HG03095 (cell line): ENCODE measurements around the gene AK5.

ENCODE experiments used
- ATAC-seq: cut with Tn5 transposase; IDR thresholded peaks from one replicate; pipeline ENCODE4 v1.9.1; 2021; ENCODE audit warnings: moderate library complexity; ENCODE audit not compliant: unreplicated experiment

The AK5 gene

DNA sequence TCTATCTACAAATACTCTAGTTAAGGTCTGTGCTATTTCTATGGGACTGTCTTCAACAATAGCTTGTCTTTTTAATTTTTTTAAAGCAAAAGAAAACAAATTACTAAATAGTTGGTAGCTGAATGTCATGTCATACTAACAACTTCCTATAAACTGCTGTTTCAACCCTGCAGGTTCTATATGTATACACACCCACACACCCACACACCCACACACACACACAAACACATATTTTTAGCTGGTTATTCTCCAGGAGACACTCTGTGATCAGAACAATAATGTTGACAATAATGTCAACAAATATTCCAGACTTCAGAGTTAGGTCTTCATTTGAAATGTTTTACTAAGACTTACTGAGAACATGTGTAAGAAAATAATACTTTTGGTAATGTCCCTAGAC lies 66.7 kb downstream of the AK5 start:
- no peak for ATAC-seq

DNA sequence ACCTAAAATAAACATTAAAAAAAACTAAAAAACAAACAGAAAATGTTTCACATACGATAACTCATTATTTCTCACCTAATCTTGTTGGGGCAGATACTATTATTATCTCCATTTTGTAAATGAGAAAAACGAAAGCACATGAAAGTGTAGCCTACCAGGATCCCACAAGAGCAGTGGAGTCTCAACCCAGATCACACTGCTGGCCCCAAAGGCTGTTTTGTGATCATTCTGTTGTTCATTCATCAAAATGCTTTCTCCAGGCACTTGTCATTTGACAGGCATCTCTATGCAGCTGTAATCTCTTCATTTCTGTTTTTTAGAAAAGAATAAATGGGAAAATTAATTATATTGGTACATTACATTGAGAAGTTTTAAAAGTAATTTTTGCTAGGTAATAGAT lies 67.5 kb downstream of the AK5 start:
- ATAC-seq: no peak

DNA sequence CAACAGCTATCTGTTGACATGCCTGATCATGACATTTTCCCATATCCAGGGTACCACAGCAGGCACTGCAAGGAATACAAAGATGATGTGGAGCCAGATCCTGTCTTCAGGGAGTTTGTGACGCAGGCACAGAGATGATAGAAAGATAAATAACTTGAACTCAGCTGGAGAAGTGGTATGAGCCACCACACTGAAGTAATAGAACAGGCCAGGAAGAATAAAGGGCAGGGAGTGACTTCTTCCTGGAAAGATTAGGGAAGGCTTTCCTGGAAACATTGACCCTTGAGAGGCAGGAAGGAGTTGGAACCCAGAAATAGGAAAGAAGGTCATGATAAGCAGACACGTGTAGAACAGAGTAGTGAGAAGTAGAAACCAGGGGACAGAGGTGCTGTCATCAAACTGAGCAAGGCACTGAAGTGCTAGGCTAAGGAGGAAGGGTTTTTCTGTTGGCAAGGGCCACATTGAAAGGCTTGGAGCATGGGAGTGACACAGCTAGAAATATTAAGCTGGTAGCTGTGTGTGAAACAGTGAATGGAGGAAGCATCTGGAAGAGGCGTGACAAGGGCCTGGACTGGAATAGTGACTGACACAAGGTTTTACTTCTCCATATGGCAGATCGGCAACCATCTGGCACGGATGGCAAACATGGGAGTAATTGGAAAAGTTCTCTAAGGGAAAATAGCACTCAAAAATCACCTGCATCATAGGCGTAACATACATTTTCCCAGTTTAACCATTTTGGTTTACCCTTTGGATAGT lies 68.4 kb downstream of the AK5 start:
- ATAC-seq: no peak

DNA sequence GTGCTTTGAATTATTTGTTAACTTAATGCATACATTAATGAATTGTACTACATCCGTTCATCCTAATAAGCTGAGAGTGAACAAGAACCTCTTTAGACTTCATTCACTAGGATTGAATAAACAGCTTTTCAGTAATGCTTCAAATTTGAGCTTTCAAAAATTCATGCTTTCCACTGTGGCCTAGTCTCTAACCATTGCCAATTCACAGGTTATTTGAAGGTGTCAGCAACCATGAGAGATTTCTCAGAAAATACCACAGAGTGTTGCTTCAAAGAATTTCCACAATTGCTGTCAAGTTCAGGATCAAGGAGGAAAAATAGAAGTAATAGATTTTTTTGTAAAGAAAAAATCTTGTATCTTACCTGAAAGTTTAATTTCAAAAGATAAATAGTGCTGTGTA lies 72.7 kb downstream of the AK5 start:
- no peak for ATAC-seq

DNA sequence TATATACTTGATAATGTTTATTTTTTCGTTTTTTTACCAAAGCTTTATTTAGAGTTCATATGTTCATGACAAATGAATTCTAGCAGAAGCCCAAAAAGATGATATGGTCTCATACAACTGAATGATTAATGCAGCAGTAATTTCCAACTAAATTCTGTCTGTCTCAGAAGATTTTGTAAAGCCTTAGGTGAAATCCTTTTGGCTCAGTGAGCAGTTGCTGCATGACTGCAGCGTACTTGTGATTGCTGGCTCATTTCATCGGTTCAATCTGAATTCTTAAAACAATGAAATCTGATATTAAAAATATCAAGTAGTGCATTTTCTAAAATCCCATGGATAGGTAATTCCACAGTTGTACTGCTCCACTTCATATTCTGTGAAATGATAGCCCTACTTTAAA lies 73.2 kb downstream of the AK5 start:
- ATAC-seq: no peak

DNA sequence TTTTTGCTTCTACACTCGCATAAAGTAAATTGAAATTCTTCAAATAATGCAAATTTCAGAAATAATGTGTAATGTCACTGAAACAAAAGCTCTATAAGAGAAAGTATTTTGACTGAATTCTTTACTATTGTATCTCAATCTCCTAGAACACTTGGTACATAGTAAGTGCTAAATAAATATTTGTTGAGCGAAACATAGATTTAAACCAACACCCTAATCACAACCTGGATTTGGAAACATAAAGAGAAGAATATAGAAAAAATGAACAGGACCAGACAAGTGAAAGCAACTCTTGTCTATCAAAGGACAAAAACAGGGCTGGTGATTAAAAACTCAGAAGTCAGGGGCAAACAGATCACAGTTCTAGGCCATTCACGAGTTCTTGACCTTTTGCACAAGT lies 74.3 kb downstream of the AK5 start:
- ATAC-seq: no peak

DNA sequence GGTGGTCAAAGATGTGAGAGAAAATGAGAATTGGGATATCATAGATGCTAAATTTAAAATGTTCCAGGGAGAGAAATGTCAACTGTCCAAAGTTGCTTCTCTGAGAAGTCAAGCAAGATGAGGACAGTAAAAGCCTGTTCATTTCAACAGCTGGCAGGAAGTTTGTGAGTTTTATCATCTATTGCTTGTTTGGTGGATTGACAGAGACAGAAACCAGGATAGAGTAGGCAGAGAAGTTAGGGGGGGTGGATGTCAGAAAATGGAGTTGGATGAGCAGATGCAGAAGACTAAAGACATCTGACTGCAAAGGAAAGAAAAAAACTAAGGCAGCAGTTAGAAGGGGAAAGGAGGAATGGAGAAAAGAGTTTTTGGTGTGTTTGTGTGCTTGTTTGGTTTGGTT lies 78.4 kb downstream of the AK5 start:
- no peak for ATAC-seq

DNA sequence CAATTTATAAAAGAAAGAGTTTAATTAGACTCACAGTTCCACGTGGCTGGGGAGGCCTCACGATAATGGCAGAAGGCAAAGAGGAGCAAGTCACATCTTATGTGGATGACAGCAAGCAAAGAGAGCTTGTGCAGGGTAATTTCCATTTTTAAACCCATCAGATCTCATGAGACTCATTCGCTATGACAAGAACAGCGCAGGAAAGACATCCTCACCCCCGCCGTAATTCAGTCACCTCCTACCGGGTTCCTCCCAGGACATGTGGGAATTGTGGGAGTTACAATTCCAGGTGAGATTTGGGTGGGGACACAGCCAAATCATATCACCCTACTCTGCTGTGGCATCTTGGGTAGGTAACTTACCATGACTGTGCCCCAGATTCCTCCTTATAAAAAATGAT lies 79.8 kb downstream of the AK5 start:
- ATAC-seq: no peak

DNA sequence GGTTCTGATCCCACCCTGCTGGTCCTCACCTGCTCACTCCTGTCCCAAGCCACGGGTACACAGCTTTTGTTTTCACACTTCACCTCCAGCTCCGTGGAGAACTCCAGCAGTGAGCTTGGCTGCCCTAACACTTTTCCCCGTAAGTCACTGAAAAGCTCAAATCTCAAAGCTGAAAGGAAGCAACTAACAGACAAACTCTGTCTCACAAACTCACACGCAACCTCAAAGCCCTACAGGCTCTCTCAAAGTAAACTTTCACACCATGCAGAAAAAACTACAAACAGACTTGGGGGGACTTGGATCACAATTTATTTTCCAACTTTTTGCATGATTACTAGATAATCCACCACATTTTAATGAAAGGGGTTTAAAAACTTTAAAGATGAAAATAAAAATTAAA lies 88.3 kb downstream of the AK5 start:
- ATAC-seq: no peak

DNA sequence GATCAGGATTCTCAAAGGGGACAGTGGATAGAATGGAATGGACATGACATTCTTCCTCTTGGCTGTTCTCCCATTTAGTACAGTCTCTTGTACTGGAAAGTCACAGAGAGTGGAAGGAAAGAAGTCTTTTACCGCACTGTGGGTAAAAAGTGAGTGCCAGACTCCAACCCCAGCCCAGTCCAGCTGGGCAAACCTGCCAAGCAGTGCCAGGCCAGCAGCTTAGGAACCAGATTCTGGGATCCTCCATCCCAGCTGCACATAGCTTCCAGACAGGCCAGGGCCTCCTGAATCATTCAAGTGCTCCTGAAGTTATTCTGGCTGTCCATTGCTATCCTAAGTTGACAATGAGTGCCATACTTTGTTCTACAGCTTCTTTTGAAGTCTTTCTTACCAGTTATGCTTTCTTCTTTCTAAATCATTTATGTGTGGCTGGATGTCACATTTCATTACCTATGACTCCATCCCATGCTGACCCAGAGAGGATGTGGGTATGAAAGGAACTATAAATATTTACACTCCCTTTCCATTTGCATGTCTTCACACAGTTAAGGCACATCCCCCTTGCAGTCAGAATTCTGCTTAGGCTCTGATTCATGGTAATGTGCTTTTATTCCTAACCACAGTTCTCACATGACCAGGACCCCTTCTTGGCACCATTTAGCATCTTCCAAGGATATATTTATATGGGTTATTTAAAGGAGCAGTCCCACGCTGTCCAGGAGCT lies 88.9 kb downstream of the AK5 start:
- ATAC-seq: no peak

DNA sequence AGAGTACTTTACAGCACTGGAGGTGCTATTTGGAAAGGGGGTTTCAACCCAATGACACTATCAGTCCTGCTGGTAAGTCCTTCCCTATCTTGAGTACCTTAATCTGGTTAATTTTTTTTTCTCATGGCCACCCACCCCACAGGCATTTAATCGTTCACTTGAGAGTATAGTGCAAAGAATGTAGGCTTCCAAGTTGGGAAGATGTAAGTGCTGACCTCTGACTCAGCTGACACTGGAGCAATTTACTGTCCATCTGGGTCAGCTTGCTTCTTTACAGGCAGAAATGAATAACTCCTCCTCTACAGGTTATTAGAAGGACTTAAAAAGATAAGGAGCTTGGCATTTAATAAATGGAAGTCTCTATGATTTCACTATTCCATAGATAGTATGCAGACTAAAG lies 89.6 kb downstream of the AK5 start:
- no peak for ATAC-seq

DNA sequence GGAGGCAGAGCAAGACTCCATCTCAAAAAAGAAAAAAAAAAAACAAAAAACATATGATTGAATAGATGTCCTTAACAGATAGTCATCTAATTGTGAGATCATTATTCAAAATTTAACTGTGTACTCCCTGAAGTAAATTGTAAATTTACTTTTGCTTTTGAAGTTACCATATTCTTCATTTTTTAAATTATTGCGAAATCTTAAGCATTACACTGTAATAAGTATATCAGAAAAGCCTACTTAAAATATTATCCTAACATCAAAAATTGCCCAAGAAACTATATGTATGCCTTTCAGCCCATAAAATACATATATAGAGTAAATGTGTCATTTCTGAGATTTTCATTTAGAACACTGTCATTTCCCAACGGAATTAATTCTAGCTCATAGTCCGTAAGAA lies 91.9 kb downstream of the AK5 start:
- ATAC-seq: no peak

DNA sequence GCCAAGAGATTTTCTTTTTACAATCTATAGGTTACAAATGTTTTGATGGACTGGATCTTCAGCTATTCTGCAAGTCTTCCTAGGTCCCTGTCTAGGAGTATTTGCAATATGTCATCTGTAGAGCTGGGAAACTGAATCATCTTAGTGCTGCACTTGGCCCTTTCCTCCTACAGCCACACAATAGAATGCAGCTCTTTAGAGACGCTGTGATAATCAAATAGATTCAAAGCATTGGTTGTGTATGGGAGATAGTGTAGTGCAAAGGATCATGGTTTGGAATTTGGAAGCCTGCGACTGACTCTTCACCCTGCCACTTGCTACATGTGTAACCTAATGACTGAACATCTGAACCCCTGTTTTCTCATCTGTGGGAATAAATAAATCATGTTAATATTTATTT lies 93.7 kb downstream of the AK5 start:
- no peak for ATAC-seq

DNA sequence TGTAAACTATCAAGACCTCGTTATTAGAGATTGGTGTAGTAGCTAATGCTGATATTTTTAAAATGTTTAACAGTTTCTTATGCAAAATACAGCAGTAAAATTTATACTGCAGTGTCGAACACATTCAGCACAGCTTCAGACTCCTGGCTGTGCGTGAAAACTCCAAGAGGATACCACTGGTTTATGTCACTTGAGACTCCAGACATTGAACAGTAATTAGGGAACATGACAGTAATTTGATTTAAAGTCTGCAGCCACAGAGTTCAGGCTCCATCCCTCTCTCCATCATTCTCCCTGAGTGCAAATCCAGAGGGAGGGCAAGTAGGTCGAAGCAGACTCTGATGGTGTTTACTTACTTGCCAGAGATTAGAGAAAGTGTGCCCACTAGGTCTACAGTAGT lies 94.2 kb downstream of the AK5 start:
- ATAC-seq: no peak

DNA sequence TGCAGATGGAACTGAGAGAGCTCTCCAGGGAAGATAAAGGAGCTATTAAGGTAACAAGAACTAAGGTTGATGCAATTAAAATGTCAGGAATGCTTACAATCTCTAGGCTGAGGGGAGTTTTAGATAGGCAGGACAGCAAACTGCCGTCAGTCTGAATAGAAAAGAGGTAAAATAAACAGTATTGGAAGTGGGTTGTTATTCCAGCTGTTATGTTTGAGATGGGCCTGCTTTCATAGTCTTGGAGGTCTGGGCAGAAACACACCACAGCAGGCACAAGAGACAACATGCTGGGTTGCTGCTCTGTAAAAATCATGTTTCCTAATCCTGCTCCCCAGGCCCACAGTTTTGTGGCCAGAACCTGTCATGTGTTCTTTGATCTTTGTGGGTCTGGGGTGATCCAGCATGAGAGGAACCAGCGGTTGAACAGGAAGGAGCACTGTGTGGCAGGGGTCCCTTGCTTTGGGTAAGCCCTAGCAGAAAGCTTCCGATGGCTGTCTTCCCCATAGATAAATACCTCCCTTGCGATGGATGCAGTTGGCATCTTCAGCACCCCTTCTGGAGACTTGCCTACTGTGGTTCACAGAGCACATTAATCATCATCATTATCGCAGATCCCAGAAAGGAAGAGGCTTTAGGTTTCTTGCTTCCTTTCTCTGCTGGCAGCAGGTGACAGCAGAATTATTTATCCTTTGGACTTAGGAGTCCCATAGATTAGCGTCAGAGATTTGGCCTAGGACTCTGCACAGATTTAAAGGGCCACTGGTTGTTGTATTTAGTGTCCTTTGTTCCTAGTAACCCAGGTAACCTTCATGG lies 97.1 kb downstream of the AK5 start:
- no peak for ATAC-seq

DNA sequence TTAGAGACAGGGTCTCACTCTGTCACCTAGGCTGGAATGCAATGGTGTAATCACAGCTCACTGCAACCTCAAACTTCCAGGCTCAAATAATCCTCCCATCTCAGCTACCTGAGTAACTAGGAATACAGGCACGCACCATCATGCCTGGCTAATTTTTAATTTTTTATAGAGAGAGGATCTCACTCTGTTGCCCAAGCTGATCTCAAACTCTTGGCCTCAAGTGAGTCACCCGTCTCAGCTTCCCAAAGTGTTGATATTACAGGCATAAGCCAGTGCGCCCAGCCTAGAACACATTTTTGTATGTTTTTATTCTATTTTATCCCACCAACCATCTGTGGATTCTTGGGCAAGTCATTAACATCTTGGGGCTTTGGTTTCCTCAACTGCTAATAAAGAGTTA lies 100.5 kb downstream of the AK5 start:
- ATAC-seq: no peak

DNA sequence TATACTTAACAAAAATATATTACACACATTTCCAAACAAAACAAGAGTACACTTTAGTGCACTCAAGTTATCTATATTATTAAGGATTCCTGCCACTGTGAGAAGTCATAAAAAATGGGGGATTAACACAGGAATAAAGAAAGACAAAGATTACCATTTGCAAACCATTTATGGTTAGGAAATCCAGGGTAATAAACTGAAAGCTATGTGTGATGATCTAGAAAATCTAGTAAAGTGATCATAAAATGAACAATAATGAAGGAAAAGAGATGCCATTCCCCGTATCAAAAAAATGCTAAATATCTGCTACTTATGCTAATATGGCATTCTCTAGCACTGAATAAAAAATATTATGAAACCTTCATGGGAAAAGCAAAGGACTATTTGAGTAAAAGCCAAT lies 101.4 kb downstream of the AK5 start:
- no peak for ATAC-seq

DNA sequence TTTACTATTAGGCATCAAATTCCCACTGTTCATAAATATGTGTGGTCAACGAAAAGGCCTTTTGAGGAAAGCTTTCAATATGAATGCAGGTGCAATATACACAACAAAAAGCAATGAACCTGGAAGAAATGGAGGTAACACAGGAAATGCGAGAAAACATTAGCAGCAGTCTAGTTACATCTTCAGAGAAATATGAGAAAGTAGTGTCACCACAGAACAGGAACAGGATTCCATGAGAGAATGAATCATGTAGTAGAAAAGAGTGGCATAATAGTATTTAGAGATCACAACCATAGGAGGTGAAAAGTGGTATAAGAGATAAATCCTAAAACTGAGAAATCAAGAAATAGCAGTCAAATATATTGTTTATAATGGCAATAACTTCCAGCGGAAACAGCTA lies 103.7 kb downstream of the AK5 start:
- ATAC-seq: no peak

DNA sequence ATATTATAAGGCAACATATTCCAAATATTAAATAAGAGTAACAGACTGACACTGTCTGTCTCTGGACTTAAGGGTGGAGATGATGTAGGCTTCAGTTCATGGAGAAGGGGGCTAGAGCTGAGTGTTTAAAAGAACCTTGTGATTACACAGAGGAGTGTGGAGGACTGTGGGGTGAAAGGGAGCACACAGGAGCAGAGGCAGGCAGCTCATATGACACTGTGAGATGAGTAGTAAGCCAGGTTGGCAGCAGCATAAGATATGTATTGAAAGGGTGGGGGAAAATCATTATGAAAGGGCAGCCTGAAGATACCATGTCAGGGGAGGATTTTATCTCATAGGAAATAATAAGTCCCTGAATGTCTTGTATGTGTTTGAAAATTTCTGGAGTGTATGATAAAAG lies 104.5 kb downstream of the AK5 start:
- no peak for ATAC-seq

DNA sequence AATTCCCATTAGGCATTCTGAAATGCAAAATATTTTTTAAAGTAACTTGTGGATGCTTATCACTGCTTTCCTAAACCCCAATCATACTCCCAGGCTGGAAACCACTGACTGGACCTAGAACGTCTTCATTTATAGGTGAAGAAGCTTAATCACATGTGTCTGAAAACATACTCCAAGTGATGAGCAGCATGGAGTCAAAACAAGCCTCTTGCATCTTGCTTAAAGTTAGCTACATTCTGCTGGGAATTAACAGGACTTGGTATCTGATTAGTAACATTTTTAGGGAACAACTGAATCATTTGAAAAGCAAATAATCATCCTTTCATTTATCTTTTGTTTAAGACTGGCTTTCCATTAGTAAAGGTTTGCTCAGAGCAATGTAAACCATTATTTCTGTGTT lies 105.7 kb downstream of the AK5 start:
- no peak for ATAC-seq

DNA sequence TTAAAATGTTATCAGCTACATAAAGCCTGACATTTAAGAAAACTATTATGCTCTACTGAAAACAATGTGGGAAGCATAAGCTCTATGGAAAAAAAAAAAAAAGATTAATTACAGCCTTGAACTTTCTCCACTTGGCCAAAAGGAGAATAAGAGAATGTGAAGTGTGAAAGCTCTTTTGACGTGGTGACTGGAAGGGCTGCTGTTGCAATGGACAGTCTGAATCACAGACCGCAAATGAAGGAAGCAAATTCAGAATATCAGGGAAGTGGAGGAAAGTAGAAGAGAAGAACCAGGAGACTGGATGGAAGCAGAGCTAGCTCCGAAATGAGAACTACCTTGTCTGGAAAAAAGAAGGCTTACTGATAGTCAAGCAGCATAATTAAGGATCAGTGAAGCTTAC lies 106.8 kb downstream of the AK5 start:
- no peak for ATAC-seq

DNA sequence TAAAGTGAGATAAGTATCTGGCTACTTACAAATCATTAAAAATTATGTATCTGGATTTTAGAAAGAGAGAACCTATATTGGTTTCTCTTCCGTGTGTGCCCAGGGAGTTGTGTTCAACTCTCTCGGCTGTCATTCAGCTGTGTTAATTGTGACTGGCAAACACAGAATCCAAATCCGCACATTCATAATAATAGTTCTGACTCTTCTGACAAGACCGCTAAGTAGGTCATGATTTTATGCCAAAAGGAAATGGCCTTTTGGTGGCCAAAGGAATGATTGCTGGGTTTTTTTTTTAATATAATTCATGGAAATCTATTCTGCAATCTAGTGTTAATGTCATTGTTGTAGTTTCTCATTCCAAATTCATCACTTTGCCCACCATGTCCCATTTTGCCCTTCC lies 110.7 kb downstream of the AK5 start:
- ATAC-seq: no peak
